SKM-1 (cell line): ENCODE data around the gene AKR7A2.
A peak's percentile ranks its signal among the peaks of the same experiment; 100 is the strongest.
"Not testable (repeated sequence)": the region's sequence is repeated elsewhere in the genome, so short reads cannot be mapped to it uniquely, and the experiment has no call there.

ENCODE experiments used
- DNase-seq: peaks from one replicate; lab custom pipeline; 2025; ENCODE audit not compliant: unreplicated experiment; lab: John Stamatoyannopoulos, UW

AKR7A2 gene

DNA sequence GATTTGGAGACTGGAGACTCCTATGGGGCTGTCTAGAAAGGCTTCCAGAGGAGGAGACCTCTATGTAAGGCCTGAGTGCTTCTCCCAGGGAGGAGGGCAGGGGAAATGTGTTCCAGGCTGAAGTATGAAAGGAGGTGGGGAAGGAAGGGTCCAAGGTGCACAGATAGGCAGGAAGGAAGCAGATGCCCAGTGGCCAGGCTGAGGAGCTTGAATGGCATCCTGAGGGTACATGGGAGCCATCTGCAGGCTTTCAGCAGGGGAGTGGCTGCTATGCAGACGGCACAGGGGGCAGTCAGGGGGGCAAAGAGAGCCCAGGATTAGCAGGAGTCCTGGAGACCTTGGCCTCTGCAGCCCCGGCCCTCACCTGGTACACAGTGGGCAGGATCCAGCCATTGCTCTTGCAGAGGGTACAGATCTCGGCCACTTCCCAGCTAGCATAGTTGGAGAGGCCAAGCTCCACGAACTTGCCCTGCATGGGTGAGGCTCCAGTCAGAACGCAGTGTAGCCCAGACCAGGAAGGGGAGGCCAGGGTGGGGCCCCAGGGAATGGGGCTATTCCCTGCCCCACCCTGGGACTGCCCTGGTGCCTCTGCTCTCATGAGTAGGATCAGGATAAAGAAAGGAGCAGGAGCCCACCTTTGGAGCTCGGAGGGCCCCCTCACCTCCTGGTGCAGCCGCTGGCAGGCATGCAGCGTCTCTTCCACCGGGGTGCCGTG, 4.0 kb downstream of the AKR7A2 start:
- no peak for DNase-seq

DNA sequence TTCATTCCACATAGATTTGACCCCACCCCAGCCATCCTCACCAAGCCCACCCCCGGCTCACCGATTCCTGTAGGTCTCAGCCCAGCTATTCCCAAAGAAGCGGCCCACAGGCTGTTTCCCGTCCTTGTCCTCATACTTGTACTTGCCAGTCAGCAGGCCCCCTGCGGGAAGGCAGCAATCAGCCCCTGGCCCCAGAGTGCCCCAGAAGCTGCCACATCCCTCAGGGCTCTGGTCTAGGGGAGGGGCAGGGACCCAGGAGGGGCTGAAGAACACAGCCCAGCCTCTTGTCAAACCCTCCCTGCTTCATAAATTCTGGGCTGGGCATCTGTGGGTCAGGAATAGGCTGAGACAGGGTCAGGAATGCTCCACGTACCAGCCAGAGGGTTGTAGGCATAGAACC, 5.0 kb downstream of the AKR7A2 start:
- no peak for DNase-seq

DNA sequence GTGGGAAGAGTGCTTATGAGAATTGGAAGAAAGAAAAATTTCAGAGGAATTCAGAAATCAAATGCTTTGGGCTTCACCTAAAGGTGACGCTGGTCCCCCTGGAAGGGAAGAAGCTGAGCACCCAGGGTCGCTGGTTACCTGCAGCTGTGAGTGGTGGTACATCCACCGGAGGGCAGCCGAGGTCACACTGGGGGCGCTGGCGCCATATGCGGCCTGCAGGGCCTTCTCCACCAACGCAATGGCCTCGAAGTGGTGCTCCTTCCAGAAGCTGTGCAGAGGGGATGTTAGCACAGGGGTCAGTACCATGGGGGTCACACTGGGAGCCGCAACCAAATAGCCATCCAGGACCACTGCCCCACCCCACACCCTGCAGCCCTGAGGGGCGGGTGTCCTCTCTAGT, 6.1 kb downstream of the AKR7A2 start:
- no peak for DNase-seq

DNA sequence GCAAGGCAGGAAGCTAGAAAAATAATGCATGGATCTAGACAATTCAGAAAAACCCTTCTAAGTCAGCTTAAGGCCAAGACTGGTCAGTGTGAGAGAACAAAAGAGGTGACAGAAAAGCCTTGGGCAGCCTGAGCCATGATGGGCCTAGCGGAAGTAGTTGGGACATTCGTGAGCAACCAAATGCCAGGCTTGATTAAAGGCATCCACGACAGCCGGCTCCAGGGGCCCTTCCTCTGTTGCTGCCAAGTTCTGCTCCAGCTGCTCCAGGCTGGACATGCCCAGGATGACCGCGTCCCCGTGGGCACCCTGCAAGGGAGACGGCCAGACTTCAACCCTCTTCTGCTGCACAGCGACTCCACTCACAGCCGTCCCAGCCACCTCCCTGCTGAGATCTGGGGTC, 7.9 kb downstream of the AKR7A2 start:
- not testable (repeated sequence) for DNase-seq

DNA sequence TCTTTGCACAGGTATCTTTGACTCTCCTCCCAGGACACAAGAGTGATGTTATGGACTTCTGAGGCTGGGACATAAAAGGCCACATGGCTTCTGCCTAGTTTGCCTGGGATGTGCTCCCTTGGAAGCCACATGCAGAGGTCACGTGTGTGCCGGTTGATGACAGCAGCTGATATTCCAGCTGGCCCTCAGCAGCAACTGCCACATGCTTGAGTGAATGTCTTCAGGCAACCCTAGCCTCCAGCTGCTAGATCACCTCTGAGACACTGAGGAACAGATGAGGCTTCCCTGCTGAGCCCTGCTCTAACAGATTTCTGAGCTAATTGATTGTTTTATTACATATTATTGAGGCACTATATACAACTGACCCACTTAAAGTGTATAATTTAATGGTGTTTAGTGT, 11.7 kb downstream of the AKR7A2 start:
- DNase-seq = no peak

DNA sequence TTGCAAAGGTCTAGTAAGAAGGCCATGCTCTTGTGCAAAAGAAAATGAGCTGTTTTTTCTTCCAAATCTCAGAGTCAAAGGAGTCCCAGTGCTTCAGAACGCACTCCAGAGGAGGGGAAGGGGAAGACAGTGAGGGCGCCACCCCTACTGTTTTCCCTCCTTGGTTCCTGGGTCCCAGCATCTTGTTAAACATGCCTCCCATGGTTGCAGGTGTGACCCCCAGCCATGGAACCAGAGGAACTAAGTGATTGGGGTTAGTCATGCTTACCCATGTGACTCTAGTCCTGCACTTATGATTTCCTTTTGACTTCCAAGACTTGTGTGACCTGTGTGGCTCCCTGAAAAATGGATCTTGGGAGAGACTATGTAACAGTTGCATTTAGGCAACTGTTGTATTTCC, 17.3 kb downstream of the AKR7A2 start:
- DNase-seq = no peak

DNA sequence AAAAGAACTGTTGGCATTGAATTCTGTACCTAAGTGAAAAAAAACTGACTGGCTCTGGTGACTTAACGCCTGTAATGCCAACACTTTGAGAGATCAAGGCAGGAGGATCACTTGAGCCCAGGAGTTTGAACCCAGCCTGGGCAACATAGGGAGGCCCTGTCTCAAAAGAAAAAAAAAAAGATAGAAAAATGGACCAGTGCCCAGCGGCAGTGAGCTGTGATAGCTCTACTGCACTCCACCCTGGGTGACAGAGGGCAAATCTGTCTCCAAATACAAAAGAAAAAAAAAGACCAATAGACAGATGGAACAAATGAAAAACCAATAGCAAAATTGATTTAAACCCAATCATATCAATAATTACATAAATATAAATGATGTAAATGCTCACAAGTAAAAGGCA, 22.7 kb downstream of the AKR7A2 start:
- no peak for DNase-seq

DNA sequence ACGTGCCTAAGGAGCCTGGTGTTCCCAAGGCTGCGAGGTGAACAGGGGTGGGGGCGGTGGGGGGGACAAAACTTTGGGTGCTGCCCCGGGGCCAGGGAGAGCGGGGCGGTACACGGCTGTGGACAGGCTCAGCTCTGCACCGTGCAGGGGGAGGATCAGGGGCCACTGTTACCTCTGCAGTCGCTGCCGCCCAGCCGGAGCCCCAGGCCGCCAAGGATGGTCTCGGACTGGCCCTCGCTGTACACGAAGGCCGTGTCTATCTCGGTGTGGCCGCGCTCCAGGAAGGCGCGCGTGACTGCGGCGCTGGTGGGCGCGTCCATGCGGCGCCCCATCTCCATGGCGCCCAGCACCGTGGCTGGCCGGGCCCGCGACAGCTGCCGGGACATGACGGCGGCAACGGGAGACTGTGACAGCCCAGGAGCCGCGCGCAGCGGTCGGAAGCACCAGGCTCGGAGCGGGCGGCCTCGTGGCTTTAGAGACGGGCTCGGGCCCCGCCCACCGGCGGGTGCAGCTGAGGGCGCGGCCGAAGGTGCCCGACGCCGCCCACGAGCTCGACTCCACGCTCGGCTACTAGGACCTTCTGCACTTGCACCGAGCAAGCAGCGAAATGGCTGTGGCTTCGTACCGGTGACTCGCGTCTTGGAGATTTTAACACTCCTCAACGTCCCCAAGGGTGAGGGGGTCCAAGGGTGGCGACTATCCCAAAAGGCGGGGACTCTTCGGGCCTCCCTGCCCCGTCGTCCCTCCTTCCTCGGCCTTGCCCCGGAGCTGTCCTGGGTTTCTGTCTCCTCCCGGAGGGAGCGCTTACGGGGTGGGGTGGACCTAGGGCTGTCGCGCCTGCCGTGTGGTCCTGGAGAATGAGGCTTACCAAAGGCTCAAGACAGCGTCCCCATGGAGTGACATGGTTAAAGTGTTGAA, 23.4 kb downstream of the AKR7A2 start, which contains the start of gene AKR7A3:
TSS of gene AKR7A3 (minus strand) at position 447 of the 918 bp plus-strand sequence. CDS start at position 386, 61 bp downstream.
- DNase-seq = peak; percentile 29

DNA sequence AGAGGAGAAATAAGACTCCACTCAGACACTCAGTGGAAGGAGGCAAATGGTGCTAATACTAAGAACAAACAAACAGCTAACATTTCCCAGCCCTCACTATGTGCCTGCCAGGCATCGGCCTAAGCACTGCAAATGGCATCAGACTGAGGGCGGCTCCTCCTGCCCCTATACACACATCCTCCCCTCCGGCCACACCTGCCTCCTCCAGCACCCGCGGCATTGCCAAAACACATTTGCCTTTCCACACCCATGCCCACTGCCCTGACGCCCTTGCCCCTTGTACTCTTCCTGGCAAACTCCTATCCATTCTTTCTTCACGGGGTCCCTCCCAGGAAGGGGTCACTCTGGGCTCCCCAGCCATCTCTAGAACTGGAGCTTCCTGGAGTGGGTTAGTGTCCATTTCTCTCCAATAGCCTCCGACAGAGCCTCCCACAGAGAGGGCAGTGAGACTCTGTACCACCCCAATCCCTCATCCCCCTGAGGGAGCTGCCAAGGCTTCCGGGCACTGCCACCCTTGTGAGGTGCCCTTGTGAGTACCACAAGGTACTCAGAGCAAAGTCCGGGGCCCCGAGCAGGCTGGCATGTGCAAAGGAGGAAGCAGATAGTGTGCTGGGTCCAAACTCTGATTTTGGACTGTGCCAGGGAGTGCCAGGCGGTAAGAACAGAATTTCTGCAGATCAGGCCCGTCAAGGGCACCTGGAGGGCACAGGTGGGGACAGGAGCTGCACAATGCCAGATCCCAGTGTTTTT, 24.3 kb downstream of the AKR7A2 start:
- DNase-seq = no peak

DNA sequence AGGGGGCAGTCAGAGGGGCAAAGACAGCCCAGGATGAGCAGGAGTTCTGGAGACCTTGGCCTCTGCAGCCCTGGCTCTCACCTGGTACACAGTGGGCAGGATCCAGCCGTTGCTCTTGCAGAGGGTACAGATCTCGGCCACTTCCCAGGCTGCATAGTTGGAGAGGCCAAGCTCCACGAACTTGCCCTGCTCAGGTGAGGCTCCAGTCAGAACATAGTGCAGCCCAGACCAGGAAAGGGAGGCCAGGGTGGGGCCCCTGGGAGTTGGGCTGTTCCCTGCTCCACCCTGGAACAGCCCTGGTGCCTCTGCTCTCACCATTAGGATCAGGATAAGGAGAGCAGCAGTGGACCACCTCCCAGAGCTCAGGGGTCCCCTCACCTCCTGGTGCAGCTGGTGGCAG, 26.1 kb downstream of the AKR7A2 start:
- DNase-seq = not testable (repeated sequence)

DNA sequence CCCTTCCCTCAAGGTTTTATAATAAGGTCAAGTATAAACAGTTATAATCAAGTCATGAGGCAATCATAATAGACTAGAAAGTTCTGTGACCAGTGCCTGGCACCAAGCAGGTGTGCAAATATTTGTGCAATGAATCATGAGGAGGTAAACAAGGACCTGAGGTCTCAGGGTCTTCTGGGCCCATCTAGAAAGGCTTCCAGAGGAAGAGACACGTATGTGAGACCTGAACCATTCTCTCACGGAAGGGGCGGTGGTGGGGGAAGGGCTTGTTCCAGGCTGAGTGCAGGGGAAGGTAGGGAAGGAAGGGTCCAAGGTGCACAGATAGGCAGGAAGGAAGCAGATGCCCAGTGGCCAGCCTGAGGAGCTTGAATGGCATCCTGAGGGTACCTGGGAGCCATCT, 26.6 kb downstream of the AKR7A2 start:
- not testable (repeated sequence) for DNase-seq

DNA sequence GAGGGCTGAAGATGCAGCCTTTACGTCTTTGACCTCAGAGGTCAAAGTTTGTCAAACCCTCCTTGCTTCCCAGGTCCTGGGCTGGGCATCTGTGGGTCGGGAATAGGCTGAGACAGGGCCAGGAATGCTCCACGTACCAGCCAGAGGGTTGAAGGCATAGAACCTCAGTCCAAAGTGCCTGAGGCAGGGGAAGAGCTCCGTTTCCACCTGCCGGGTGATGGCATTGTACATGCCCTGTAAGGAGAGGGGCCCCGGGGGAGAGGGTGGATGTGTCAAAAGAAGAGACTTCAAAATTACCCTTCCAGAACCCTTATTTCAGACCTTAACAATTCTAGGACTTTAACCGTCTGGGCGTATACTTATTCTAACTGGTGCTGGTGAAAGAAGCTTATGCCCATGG, 27.1 kb downstream of the AKR7A2 start:
- DNase-seq = no peak

DNA sequence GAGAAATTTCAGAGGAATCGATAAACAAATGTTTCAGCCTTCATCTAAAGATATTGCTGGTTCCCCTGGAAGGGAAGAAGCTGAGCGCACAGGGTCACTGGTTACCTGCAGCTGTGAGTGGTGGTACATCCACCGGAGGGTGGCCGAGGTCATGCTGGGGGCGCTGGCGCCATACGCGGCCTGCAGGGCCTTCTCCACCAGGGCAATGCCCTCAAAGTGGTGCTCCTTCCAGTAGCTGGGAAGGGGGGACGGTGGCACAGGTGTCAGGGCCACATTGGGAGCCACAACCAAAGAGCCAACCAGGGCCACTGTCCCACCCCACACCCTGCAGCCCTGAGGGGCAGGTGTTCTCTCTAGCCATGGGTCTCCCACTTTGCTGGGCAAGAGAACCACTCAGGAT, 28.1 kb downstream of the AKR7A2 start:
- DNase-seq = no peak

DNA sequence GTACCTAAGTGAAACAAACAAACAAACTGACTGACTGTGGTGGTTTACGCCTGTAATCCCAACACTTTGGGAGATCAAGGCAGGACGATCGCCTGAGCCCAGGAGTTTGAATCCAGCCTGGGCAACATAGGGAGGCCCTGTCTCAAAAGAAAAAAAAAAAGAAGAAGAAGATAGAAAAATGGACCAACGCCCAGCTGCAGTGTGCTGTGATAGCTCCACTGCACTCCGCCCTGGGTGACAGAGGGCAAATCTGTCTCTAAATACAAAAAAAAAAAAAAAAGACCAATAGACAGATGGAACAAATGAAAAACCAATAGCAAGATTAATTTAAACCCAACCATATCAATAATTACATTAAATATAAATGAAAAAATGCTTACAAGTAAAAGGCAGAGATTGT, 37.3 kb downstream of the AKR7A2 start:
- DNase-seq = no peak

DNA sequence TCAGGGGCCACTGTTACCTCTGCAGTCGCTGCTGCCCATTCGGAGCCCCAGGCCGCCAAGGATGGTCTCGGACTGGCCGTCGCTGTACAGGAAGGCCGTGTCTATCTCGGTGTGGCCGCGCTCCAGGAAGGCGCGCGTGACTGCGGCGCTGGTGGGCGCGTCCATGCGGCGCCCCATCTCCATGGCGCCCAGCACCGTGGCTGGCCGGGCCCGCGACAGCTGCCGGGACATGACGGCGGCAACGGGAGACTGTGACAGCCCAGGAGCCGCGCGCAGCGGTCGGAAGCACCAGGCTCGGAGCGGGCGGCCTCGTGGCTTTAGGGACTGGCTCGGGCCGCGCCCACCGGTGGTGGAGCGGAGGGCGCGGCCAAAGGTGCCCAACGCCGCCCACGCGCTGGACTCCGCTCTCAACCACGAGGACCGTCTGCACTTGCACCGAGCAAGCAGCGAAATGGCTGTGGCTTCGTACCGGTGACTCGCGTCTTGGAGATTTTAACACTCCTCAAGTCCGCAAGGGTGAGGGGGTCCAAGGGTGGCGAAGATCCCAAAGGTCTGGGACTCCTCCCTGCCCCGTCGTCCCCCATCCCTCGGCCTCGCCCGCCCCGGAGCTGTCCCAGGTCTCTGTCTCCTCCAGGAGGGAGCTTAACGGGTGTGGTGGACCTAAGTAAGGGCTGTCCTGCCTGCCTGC, 38.0 kb downstream of the AKR7A2 start:
- not testable (repeated sequence) for DNase-seq

DNA sequence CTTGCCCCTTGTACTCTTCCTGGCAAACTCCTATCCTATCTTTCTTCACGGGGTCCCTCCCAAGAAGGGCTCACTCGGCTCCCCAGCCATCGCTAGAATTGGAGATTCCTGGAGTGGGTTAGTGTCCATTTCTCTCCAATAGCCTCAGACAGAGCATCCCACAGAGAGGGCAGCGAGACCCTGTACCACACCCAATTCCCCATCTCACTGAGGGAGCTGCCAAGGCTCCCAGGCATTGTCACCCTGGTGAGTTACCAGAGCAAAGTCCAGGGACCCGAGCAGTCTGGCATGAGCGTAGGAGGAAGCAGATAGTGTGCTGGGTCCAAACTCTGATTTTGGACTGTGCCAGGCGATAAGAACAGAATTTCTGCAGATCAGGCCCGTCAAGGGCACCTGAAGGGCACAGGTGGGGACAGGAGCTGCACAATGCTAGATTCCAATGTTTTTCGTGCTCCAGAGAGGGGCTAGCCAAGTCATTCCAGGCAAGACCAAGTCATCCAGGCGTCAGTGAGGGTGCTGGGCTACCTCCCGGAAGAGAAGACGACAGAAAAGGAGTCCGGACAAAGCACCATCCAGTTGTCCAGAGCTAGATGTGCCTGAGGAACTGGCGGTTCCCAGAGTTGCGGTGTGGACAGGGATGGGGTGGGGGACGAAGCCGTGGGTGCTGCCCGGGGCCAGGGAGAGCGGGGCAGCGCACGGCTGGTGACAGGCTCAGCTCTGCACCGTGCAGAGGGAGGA, 38.7 kb downstream of the AKR7A2 start:
- no peak for DNase-seq

DNA sequence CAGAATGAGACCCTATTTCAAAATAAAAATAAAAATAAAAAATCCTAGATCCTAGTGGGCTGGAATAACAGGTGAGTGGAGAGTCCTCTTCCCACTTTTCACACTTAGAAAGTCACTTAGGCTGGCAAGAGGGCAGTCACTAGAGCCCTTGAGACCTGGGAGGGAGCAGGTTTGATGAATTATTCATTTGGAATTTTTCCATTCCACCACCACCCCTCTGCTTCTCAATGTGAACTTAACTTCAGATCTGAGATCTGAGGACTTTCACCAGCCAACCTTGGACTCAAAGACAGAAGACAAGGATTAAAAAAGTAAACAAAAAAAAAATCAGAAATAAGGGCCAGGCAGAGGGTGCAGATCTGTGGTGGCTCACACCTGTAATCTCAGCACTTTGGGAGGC, 39.9 kb downstream of the AKR7A2 start:
- no peak for DNase-seq

DNA sequence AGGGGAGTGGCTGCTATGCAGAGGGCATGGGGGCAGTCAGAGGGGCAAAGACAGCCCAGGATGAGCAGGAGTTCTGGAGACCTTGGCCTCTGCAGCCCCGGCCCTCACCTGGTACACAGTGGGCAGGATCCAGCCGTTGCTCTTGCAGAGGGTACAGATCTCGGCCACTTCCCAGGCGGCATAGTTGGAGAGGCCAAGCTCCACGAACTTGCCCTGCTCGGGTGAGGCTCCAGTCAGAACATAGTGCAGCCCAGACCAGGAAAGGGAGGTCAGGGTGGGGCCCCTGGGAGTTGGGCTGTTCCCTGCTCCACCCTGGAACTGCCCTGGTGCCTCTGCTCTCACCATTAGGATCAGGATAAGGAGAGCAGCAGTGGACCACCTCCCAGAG, 41.6 kb downstream of the AKR7A2 start:
- not testable (repeated sequence) for DNase-seq

DNA sequence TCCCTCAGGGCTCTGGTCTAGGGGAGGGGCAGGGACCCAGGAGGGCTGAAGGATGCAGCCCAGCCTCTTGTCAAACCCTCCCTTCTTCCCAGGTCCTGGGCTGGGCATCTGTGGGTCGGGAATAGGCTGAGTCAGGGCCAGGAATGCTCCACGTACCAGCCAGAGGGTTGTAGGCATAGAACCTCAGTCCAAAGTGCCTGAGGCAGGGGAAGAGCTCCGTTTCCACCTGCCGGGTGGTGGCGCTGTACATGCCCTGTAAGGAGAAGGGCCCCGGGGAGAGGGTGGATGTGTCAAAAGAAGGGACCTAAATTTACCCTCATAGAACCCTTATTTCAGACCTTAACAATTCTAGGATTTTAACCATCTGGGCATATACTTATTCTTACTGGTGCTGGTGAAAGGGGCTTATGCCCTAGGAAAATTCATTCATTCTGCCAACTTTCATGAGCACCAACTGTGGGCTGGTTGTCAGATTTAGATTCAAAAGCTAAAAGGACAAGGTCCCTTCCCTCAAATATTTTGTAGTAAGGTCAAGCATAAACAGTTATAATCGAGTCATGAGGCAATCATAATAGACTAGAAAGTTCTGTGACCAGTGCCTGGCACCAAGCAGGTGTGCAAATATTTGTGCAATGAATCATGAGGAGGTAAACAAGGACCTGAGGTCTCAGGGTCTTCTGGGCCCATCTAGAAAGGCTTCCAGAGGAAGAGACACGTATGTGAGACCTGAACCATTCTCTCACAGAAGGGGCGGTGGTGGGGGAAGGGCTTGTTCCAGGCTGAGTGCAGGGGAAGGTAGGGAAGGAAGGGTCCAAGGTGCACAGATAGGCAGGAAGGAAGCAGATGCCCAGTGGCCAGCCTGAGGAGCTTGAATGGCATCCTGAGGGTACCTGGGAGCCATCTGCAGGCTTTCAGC, 42.3 kb downstream of the AKR7A2 start:
- not testable (repeated sequence) for DNase-seq
